Urinary bladder (tissue), 4 donors: ENCODE data around the gene CHD5. TPM values are rescaled to one million over a fixed set of nuclear protein-coding genes. Genes with fewer than 3 reads are reported as not detected.

Experiments
- DNase-seq: peaks from one replicate; pipeline ENCODE4 v3.0.0-alpha.2; 2015; ENCODE audit errors: extremely low spot score
- H3K27ac ChIP-seq: one replicate; pipeline ENCODE4 v1.5.1; 2013; ENCODE audit warnings: low read depth, mild to moderate bottlenecking, moderate library complexity
- H3K36me3 ChIP-seq: one replicate; pipeline ENCODE4 v1.6.1; 2013; ENCODE audit warnings: mild to moderate bottlenecking, moderate library complexity; ENCODE audit not compliant: insufficient read depth
- H3K4me1 ChIP-seq: one replicate; pipeline ENCODE4 v1.6.1; 2013; ENCODE audit warnings: mild to moderate bottlenecking, moderate library complexity; ENCODE audit not compliant: insufficient read depth
- H3K4me3 ChIP-seq: one replicate; pipeline ENCODE4 v1.5.1; 2013; ENCODE audit warnings: low read depth, low read length
- WGBS: extraction: QIAGEN DNeasy Blood & Tissue Kit; methylation state at CpG from one replicate; pipeline ENCODE4 v1.1.7; 2013; 5-methylcytosine and 5-hydroxymethylcytosine counted together
- polyA plus RNA-seq: library from polyadenylated mRNA; stranded (reverse); fragments of 200-250 nt; gene quantifications from one replicate; pipeline ENCODE4 v1.2.3, GENCODE V29; 2013
- total RNA-seq: library from RNA; depleted of rRNA; stranded (reverse); fragments of >200 nt; gene quantifications from one replicate; pipeline ENCODE4 v1.2.3, GENCODE V29; 2014
- donor health status: healthy with polysubstance abuse.
- donor health status: healthy.

The CHD5 gene
- total and polyA plus RNA-seq, 2 donors, result 0.53 to 1.6 TPM

GRCh38 chr1:6094246-6094645 lies 85.9 kb downstream of the CHD5 start:
- WGBS, result 94% methylated on average over 19 of the region's 19 CpGs
- no peak for DNase-seq
- Histone ChIP-seq H3K4me3 (no peak overlapping the region), H3K36me3 (no peaks in the 10 kb centered on the region), H3K4me1 (no peaks in the 10 kb centered on the region), H3K27ac (no peak overlapping the region)

DNA sequence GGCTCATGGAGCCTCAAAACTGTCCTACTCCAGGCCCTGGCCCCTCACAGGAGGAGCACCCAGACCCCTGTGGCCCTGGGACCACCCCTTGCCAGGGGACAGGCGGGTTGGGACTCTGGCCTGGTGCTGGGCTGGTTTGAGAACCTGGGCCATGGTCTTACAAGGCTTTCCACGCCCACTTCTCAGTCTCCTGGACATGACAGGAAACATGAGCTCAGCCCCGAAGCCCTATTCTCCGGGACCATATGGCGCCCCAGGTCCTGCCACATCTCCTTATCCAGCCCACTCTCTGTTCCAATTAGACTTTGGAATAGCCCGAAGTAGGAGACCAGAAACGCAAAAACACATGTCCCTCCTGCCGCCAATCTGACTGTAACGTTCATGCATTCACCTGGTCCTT lies 86.5 kb downstream of the CHD5 start:
- no peaks in the 10 kb centered on the region for H3K4me1 ChIP-seq
- no peak overlapping the region for H3K27ac ChIP-seq
- no peaks in the 10 kb centered on the region for H3K36me3 ChIP-seq
- no peak for DNase-seq
- WGBS, result 89% methylated on average over 9 of the region's 9 CpGs
- no peak overlapping the region for H3K4me3 ChIP-seq

GRCh38 chr1:6093071-6093470 lies 87.0 kb downstream of the CHD5 start:
- no peak overlapping the region for H3K4me3 ChIP-seq
- no peak for DNase-seq
- H3K4me1 ChIP-seq, result no peaks in the 10 kb centered on the region
- no peak overlapping the region for H3K27ac ChIP-seq
- WGBS, result 81% methylated on average over 10 of the region's 10 CpGs
- no peaks in the 10 kb centered on the region for H3K36me3 ChIP-seq

DNA sequence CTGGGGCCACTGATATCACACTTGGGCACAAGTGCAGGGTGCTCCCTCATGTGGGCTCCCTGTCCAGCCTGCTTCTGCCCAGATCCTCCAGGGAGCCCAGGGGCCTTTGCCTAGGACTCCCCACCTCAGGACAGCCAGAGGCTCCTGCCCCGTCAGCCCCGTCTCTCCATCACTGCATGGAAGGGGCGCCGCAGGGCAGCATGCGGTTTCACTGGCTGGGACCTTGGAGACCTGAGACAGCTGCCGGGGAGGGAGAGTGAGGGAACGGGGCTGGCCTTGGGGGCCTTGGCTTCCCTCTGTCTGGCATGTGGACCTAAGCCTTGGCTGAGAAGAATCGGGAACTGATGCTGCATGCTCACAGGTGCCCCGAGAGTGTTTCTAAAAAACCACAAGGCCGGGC lies 87.9 kb downstream of the CHD5 start:
- no peaks in the 10 kb centered on the region for H3K36me3 ChIP-seq
- WGBS, result 87% methylated on average over 10 of the region's 10 CpGs
- H3K27ac ChIP-seq, result no peak overlapping the region
- no peak overlapping the region for H3K4me3 ChIP-seq
- H3K4me1 ChIP-seq, result no peaks in the 10 kb centered on the region
- no peak for DNase-seq

DNA sequence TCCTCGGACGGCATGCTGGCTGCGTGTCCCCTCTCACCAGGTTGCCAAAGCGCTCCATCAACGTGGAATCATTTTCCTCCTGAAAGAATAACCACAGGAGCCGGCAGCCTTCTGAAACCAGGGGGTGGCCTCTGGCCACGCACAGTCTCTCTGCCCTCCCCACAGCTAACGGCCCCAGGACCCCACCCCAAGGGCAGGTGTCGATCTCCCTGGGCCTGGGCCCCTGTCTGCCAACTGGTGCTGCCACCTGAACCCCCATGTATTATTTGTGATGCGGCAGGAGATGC lies 88.4 kb downstream of the CHD5 start:
- no peak overlapping the region for H3K27ac ChIP-seq
- H3K36me3 ChIP-seq, result no peaks in the 10 kb centered on the region
- no peak overlapping the region for H3K4me3 ChIP-seq
- 81% methylated on average over 10 of the region's 10 CpGs for WGBS
- DNase-seq, result no peak
- no peaks in the 10 kb centered on the region for H3K4me1 ChIP-seq

DNA sequence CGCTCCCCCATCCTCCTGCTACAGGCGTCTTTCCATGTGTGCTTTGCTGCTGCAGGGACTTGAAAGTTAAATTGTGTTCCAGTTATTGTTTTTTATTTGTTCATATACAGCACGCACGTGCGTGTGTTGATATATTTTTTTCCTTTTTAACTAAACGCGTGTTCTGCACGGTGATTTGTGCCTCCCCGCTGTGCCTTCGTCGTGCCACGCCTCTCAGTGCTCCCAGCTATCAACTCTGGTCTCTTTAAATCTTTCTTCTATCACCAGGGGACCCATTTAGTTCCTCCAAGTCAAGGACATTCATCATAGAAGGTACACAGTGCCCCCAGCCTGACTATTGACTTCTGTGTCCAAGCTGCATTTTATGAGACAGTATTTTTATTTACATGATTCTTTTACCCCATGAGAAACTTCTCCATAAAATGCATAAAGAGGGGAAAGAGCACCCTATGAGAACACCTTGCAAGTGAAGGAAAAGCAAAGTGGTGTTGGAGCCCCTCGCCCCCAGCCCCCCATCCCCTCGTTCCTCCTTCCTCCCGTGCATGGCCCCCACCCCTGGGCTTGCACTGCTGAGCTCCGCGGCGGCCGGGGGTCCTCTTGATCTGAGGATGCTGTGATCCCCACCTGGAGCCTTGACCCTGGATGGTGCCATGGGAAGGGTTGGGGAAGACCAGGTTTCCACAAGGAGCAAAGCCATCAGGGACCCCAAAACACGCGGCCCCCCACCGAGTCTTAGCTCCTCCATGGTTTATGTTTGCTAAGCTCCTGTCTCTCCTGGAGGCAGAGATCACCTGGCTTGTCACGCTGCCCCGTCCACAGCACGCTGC lies 88.9 kb downstream of the CHD5 start:
- DNase-seq, result no peak
- H3K4me1 ChIP-seq, result no peaks in the 10 kb centered on the region
- no peak overlapping the region for H3K4me3 ChIP-seq
- WGBS, result 81% methylated on average over 25 of the region's 25 CpGs
- H3K27ac ChIP-seq, result no peak overlapping the region
- no peaks in the 10 kb centered on the region for H3K36me3 ChIP-seq

- no peak for DNase-seq
- no peak overlapping the region for H3K4me3 ChIP-seq
- no peaks in the 10 kb centered on the region for H3K4me1 ChIP-seq
- no peaks in the 10 kb centered on the region for H3K36me3 ChIP-seq
- H3K27ac ChIP-seq, result no peak overlapping the region
- WGBS, result 89% methylated on average over 18 of the region's 18 CpGs
These were observed 89.8 kb downstream of the CHD5 start for GRCh38 chr1:6090288-6090687.

GRCh38 chr1:6088956-6089355 lies 91.2 kb downstream of the CHD5 start:
- WGBS, result 82% methylated on average over 19 of the region's 19 CpGs
- DNase-seq, result no peak
- Histone ChIP-seq H3K4me1 (no peaks in the 10 kb centered on the region), H3K4me3 (no peak overlapping the region), H3K36me3 (no peaks in the 10 kb centered on the region), H3K27ac (no peak overlapping the region)

- H3K36me3 ChIP-seq, result no peaks in the 10 kb centered on the region
- H3K27ac ChIP-seq, result no peak overlapping the region
- 94% methylated on average over 6 of the region's 6 CpGs for WGBS
- H3K4me1 ChIP-seq, result no peaks in the 10 kb centered on the region
- H3K4me3 ChIP-seq, result no peak overlapping the region
- no peak for DNase-seq
These were observed 92.2 kb downstream of the CHD5 start for GRCh38 chr1:6087958-6088357.

DNA sequence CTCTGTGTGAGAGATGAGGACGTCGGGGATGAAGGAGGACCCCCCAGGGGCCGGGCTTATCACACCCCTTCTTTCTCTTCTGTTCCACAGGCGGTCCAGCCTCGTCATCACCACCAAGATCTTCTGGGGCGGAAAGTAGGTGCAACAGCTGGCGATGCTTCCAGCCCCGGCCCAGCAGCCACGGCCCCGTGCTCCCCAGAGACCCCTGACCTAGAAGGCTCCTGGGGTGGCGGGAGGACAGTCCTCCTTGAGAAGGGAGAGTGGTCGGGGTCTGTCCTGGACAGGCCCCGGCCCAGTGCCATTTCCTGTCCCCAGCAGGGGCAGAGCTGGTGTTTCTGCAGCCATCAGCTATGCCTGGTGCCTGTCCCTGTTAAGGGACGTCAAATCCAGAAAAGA lies 92.7 kb downstream of the CHD5 start:
- H3K4me3 ChIP-seq, result no peak overlapping the region
- 80% methylated on average over 14 of the region's 14 CpGs for WGBS
- H3K4me1 ChIP-seq, result no peaks in the 10 kb centered on the region
- no peak overlapping the region for H3K27ac ChIP-seq
- no peaks in the 10 kb centered on the region for H3K36me3 ChIP-seq
- DNase-seq, result no peak

- 73% methylated on average over 15 of the region's 15 CpGs for WGBS
- no peaks in the 10 kb centered on the region for H3K4me1 ChIP-seq
- H3K4me3 ChIP-seq, result no peak overlapping the region
- H3K27ac ChIP-seq, result no peak overlapping the region
- no peak for DNase-seq
- no peaks in the 10 kb centered on the region for H3K36me3 ChIP-seq
These were observed 93.3 kb downstream of the CHD5 start for GRCh38 chr1:6086762-6087376.

- no peaks in the 10 kb centered on the region for H3K36me3 ChIP-seq
- 77% methylated on average over 13 of the region's 13 CpGs for WGBS
- DNase-seq, result no peak
These were observed 93.8 kb downstream of the CHD5 start for GRCh38 chr1:6086358-6086757.

DNA sequence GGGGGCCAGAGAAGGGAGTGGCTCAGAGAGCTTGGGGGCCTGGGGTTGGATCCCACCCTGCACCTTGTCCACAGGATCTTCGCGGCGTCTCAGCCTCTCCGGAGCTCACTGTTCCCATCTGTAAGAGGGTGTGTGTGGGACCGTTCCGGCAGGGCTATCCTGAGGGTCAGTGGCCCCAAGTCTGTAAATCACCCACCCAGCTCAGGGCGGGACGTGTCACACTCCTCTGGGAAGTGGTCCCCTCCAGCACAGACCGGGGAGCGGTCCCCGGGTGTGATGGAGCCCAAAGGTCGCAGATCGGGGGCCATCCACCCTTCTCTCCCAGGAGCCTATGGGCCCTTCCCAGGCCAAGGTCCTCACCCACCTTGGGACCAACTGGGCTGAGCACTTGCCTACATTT lies 94.5 kb downstream of the CHD5 start:
- no peak for DNase-seq
- no peaks in the 10 kb centered on the region for H3K4me1 ChIP-seq
- H3K27ac ChIP-seq, result no peak overlapping the region
- 92% methylated on average over 13 of the region's 13 CpGs for WGBS
- no peaks in the 10 kb centered on the region for H3K36me3 ChIP-seq
- H3K4me3 ChIP-seq, result no peak overlapping the region

More at GRCh38 chr1:6086358-6086757, 93.8 kb downstream of the CHD5 start:
- Histone ChIP-seq H3K4me1 (no peaks in the 10 kb centered on the region), H3K27ac (no peak overlapping the region), H3K4me3 (no peak overlapping the region)

- 89% methylated on average over 18 of the region's 18 CpGs for WGBS
- DNase-seq, result no peak
- H3K4me1 ChIP-seq, result no peaks in the 10 kb centered on the region
- no peak overlapping the region for H3K4me3 ChIP-seq
- no peak overlapping the region for H3K27ac ChIP-seq
- H3K36me3 ChIP-seq, result no peaks in the 10 kb centered on the region
These were observed 95.2 kb downstream of the CHD5 start for GRCh38 chr1:6084781-6085495.
